SU-DHL-6 (cell line): ENCODE results near the gene TRNP1.

ENCODE experiments used
- H2AFZ ChIP-seq: fragments of 200-600 bp; sonication (generic); 2 replicates; pipeline ENCODE4 v1.6.1; 2014; ENCODE audit warnings: low read depth, mild to moderate bottlenecking, moderate library complexity, mixed read lengths, antibody characterized with exemption, low read length; ENCODE audit not compliant: severe bottlenecking
- H3F3A ChIP-seq: fragments of 200-600 bp; shearing (Covaris generic); 2 replicates; pipeline ENCODE4 v1.6.0; 2016; ENCODE audit warnings: antibody characterized with exemption, mild to moderate bottlenecking; ENCODE audit not compliant: insufficient read depth
- H3K27ac ChIP-seq: fragments of 200-600 bp; sonication (generic); 2 replicates; pipeline ENCODE4 v1.5.1; 2016; ENCODE audit warnings: low read depth, mild to moderate bottlenecking, low read length, moderate library complexity, mixed read lengths
- H3K27me3 ChIP-seq: fragments of 200-600 bp; sonication (generic), shearing (Covaris generic); 2 replicates; pipeline ENCODE4 v1.6.0; 2014; ENCODE audit warnings: mild to moderate bottlenecking, low read length
- H3K36me3 ChIP-seq: fragments of 200-600 bp; sonication (generic); 2 replicates; pipeline ENCODE4 v1.6.1; 2014; ENCODE audit warnings: mild to moderate bottlenecking, low read length, mixed read lengths
- H3K4me2 ChIP-seq: fragments of 300-600, 200-600 bp; shearing (Covaris generic), sonication (generic); 2 replicates; pipeline ENCODE4 v1.6.0; 2014; ENCODE audit warnings: low read length, low read depth, mild to moderate bottlenecking; ENCODE audit not compliant: poor library complexity, severe bottlenecking
- H3K4me3 ChIP-seq: fragments of 200-600 bp; sonication (generic); 2 replicates; pipeline ENCODE4 v1.5.1; 2014; ENCODE audit warnings: antibody characterized with exemption, low read length, mild to moderate bottlenecking, mixed read lengths; ENCODE audit not compliant: insufficient read depth, poor library complexity, severe bottlenecking
- H3K79me2 ChIP-seq: fragments of 200-600 bp; sonication (generic); 2 replicates; pipeline ENCODE4 v1.6.1; 2014; ENCODE audit warnings: mild to moderate bottlenecking, low read length, moderate library complexity; ENCODE audit not compliant: insufficient read depth
- H3K9ac ChIP-seq: fragments of 200-600 bp; sonication (generic); 2 replicates; pipeline ENCODE4 v1.7.0; 2014; ENCODE audit warnings: mild to moderate bottlenecking, low read length
- H3K9me2 ChIP-seq: fragments of 200-600 bp; sonication (generic); replicated peaks from 2 replicates; pipeline ENCODE4 v1.6.1; 2014; ENCODE audit warnings: low read length; ENCODE audit not compliant: insufficient read depth
- H3K9me3 ChIP-seq: fragments of 200-600 bp; sonication (generic); 2 replicates; pipeline ENCODE4 v1.6.1; 2014; ENCODE audit warnings: low read length, mixed read lengths; ENCODE audit not compliant: insufficient read depth
- H4K20me1 ChIP-seq: fragments of 200-600 bp; sonication (generic); 2 replicates; pipeline ENCODE4 v1.6.1; 2014; ENCODE audit warnings: low read depth, mild to moderate bottlenecking, antibody characterized with exemption, low read length, moderate library complexity, mixed read lengths
- CTCF ChIP-seq: fragments of 200-600 bp; sonication (generic); IDR thresholded peaks from one replicate; pipeline ENCODE4 v1.5.1; 2017; ENCODE audit warnings: antibody characterized with exemption, mild to moderate bottlenecking, low read length, moderate library complexity; ENCODE audit not compliant: insufficient read depth, poor library complexity, severe bottlenecking
- EZH2phosphoT487 ChIP-seq: fragments of 200-600 bp; sonication (generic), shearing (Covaris generic); conservative IDR thresholded peaks from 2 replicates; pipeline ENCODE4 v1.6.1; 2018; ENCODE audit warnings: mild to moderate bottlenecking, antibody characterized with exemption, low read length, moderate library complexity, mixed read lengths

Gene TRNP1

GRCh38 chr1:27037518-27037917, 44.0 kb downstream of the TRNP1 start:
- Histone ChIP-seq H3K79me2 (no peaks in the 10 kb centered on the region), H3K4me3 (no peak overlapping the region), H3K9me3 (no peaks in the 10 kb centered on the region), H3F3A (no peaks in the 10 kb centered on the region), H3K27ac (no peak overlapping the region), H3K9me2 (no peaks in the 10 kb centered on the region), H3K36me3 (no peaks in the 10 kb centered on the region), H3K9ac (no peak overlapping the region), H4K20me1 (no peaks in the 10 kb centered on the region), H2AFZ (no peak overlapping the region), H3K4me2 (no peak overlapping the region), H3K27me3 (no peaks in the 10 kb centered on the region)
- TF ChIP-seq CTCF (no peak), EZH2phosphoT487 (no peak)

GRCh38 chr1:27038020-27038419, 44.5 kb downstream of the TRNP1 start:
- Histone ChIP-seq H3K4me2 (no peak overlapping the region), H2AFZ (no peak overlapping the region), H3K79me2 (no peaks in the 10 kb centered on the region), H3K36me3 (no peaks in the 10 kb centered on the region), H3K9me2 (no peaks in the 10 kb centered on the region), H3K9me3 (no peaks in the 10 kb centered on the region), H3K27me3 (no peaks in the 10 kb centered on the region), H3F3A (no peaks in the 10 kb centered on the region), H4K20me1 (no peaks in the 10 kb centered on the region), H3K9ac (no peak overlapping the region), H3K4me3 (no peak overlapping the region), H3K27ac (no peak overlapping the region)
- TF ChIP-seq CTCF = no peak
- TF ChIP-seq EZH2phosphoT487 = no peak

GRCh38 chr1:27042670-27043069, 49.2 kb downstream of the TRNP1 start:
- H3K79me2 ChIP-seq = no peaks in the 10 kb centered on the region
- H3K27ac ChIP-seq = no peak overlapping the region
- no peak overlapping the region for H2AFZ ChIP-seq
- H3K9me3 ChIP-seq = no peaks in the 10 kb centered on the region
- no peaks in the 10 kb centered on the region for H3K36me3 ChIP-seq
- no peaks in the 10 kb centered on the region for H3K9me2 ChIP-seq
- no peaks in the 10 kb centered on the region for H3K27me3 ChIP-seq
- no peaks in the 10 kb centered on the region for H4K20me1 ChIP-seq
- no peak for TF ChIP-seq EZH2phosphoT487
- no peak for TF ChIP-seq CTCF
- no peaks in the 10 kb centered on the region for H3F3A ChIP-seq
- H3K4me3 ChIP-seq = no peak overlapping the region
- H3K9ac ChIP-seq = no peak overlapping the region
- H3K4me2 ChIP-seq = no peak overlapping the region
